IMR-90 (cell line): ENCODE results near the gene SLC10A3. TPM values are rescaled to one million over a fixed set of nuclear protein-coding genes. Genes with fewer than 3 reads are reported as not detected.

Experiments used
- ATAC-seq: fragments of 200-7000 bp; cut with Tn5 transposase; 2 replicates; pipeline ENCODE4 v1.9.1; 2020; ENCODE audit warnings: low read depth, mild to moderate bottlenecking, moderate library complexity
- BruUV-seq: library from RNA; stranded (reverse); fragments of 400-500 nt; replicated peaks from 2 replicates; lab custom pipeline; 2021; lab: Mats Ljungman, UMichigan
- CTCF ChIA-PET: fragments of 300-600 bp; formaldehyde crosslinking; extraction: SDS; loops from one replicate; lab custom pipeline; 2021; ENCODE audit warnings: antibody characterized with exemption; lab: Yijun Ruan, JAX
- POLR2A ChIA-PET: fragments of 300-600 bp; sonication (Branson Sonifier 250); formaldehyde crosslinking; loops from one replicate; lab custom pipeline; 2022; ENCODE audit warnings: antibody characterized with exemption; ENCODE audit not compliant: unreplicated experiment; lab: Charles Lee
- DNase-seq: peaks from one replicate; pipeline ENCODE4 v3.0.0; 2013
- H2AFZ ChIP-seq: replicated peaks from 2 replicates; pipeline ENCODE3; 2013; ENCODE audit warnings: low read length, mild to moderate bottlenecking; ENCODE audit not compliant: poor library complexity
- H2AK5ac ChIP-seq: 2 replicates; pipeline ENCODE4 v1.6.1; 2013; ENCODE audit warnings: low read depth, low read length, inconsistent platforms
- H2AK9ac ChIP-seq: replicated peaks from 2 replicates; pipeline ENCODE3; 2013; ENCODE audit warnings: mild to moderate bottlenecking, low read depth, low read length, moderate library complexity; ENCODE audit not compliant: poor library complexity
- H2BK120ac ChIP-seq: 2 replicates; pipeline ENCODE4 v1.6.1; 2013; ENCODE audit warnings: low read depth, low read length, inconsistent platforms
- H2BK15ac ChIP-seq: 3 replicates; pipeline ENCODE4 v1.6.1; 2013; ENCODE audit warnings: low read depth, low read length, inconsistent platforms
- H2BK20ac ChIP-seq: 2 replicates; pipeline ENCODE4 v1.6.1; 2013; ENCODE audit warnings: low read depth, mild to moderate bottlenecking, inconsistent platforms, low read length, moderate library complexity
- H2BK5ac ChIP-seq: 2 replicates; pipeline ENCODE4 v1.6.1; 2013; ENCODE audit warnings: mild to moderate bottlenecking, low read depth, low read length, inconsistent platforms; ENCODE audit not compliant: poor library complexity, severe bottlenecking
- H3K14ac ChIP-seq: replicated peaks from 2 replicates; pipeline ENCODE4 v1.6.1; 2013; ENCODE audit warnings: low read depth, low read length, inconsistent platforms
- H3K18ac ChIP-seq: 2 replicates; pipeline ENCODE4 v1.6.1; 2013; ENCODE audit warnings: low read depth, low read length, control low read depth
- H3K23ac ChIP-seq: 2 replicates; pipeline ENCODE4 v1.6.1; 2013; ENCODE audit warnings: low read depth, low read length, inconsistent platforms
- H3K27ac ChIP-seq: 2 replicates; pipeline ENCODE4 v1.5.1; 2013; ENCODE audit warnings: mild to moderate bottlenecking, control low read depth, low read length; ENCODE audit not compliant: insufficient read depth
- H3K27me3 ChIP-seq: 2 replicates; pipeline ENCODE4 v1.6.1; 2013; ENCODE audit warnings: low read length; ENCODE audit not compliant: control insufficient read depth, insufficient read depth
- H3K36me3 ChIP-seq: 2 replicates; pipeline ENCODE4 v1.6.1; 2013; ENCODE audit warnings: low read length, mixed read lengths; ENCODE audit not compliant: control insufficient read depth, insufficient read depth
- H3K4ac ChIP-seq: 2 replicates; pipeline ENCODE4 v1.6.1; 2013; ENCODE audit warnings: low read depth, low read length, inconsistent platforms
- H3K4me1 ChIP-seq: 2 replicates; pipeline ENCODE4 v1.6.1; 2013; ENCODE audit warnings: low read length, mixed read lengths; ENCODE audit not compliant: control insufficient read depth, insufficient read depth
- H3K4me2 ChIP-seq: 2 replicates; pipeline ENCODE4 v1.6.1; 2013; ENCODE audit warnings: low read depth, mild to moderate bottlenecking, control low read depth, low read length, moderate library complexity
- H3K4me3 ChIP-seq: 2 replicates; pipeline ENCODE4 v1.5.1; 2013; ENCODE audit warnings: low read depth, mild to moderate bottlenecking, control low read depth, low read length, moderate library complexity; ENCODE audit not compliant: insufficient read depth
- H3K56ac ChIP-seq: 2 replicates; pipeline ENCODE4 v1.6.1; 2013; ENCODE audit warnings: low read length, inconsistent platforms; ENCODE audit not compliant: insufficient read depth; ENCODE audit errors: extremely low read depth
- H3K79me1 ChIP-seq, 2 experiments: 2 replicates each; pipeline ENCODE4 v1.6.1; 2013; ENCODE audit warnings: low read length in 2 of 2, inconsistent platforms in 1 of 2, low read depth in 1 of 2
- H3K9ac ChIP-seq: 2 replicates; pipeline ENCODE4 v1.6.1; 2013; ENCODE audit warnings: low read depth, low read length, control low read depth
- H3K9me1 ChIP-seq: 2 replicates; pipeline ENCODE4 v1.6.1; 2013; ENCODE audit warnings: low read length, inconsistent platforms; ENCODE audit not compliant: insufficient read depth
- H3K9me3 ChIP-seq: 2 replicates; pipeline ENCODE4 v1.6.1; 2013; ENCODE audit warnings: low read length; ENCODE audit not compliant: control insufficient read depth, insufficient read depth
- H4K20me1 ChIP-seq: 2 replicates; pipeline ENCODE4 v1.6.1; 2013; ENCODE audit warnings: low read length, inconsistent platforms; ENCODE audit not compliant: insufficient read depth
- H4K5ac ChIP-seq: 2 replicates; pipeline ENCODE4 v1.6.1; 2013; ENCODE audit warnings: mild to moderate bottlenecking, low read depth, low read length, control low read depth
- H4K8ac ChIP-seq, 2 experiments: 2 replicates each; pipeline ENCODE4 v1.6.1; 2013; ENCODE audit warnings: low read depth in 2 of 2, low read length in 2 of 2, control low read depth in 1 of 2, inconsistent platforms in 1 of 2
- H4K91ac ChIP-seq: 2 replicates; pipeline ENCODE4 v1.6.1; 2013; ENCODE audit warnings: low read depth, low read length, inconsistent platforms; ENCODE audit not compliant: insufficient read depth
- CTCF ChIP-seq: conservative IDR thresholded peaks from 2 replicates; pipeline ENCODE4 v1.5.1; 2012; ENCODE audit warnings: mild to moderate bottlenecking, low read depth, low read length, improper control_type of control experiment
- ELK1 ChIP-seq: fragments of 150-350 bp; IDR thresholded peaks from 2 replicates; pipeline ENCODE4 v1.6.1; 2016; ENCODE audit warnings: low read depth, mild to moderate bottlenecking, low read length, moderate library complexity, borderline replicate concordance
- FOS ChIP-seq: fragments of 150-350 bp; IDR thresholded peaks from 2 replicates; pipeline ENCODE4 v1.6.1; 2016; ENCODE audit warnings: low read depth, low read length
- MAZ ChIP-seq: IDR thresholded peaks from 2 replicates; pipeline ENCODE4 v1.6.1; 2012; ENCODE audit warnings: low read depth, mild to moderate bottlenecking, low read length, improper control_type of control experiment, moderate library complexity, borderline replicate concordance
- MXI1 ChIP-seq: IDR thresholded peaks from 2 replicates; pipeline ENCODE4 v1.6.1; 2012; ENCODE audit warnings: low read depth, mild to moderate bottlenecking, low read length, moderate library complexity, borderline replicate concordance
- NFE2L2 ChIP-seq: fragments of 150-350 bp; IDR thresholded peaks from 2 replicates; pipeline ENCODE4 v1.6.1; 2016; ENCODE audit warnings: low read depth, mild to moderate bottlenecking, low read length
- RAD21 ChIP-seq: IDR thresholded peaks from 2 replicates; pipeline ENCODE4 v1.6.1; 2012; ENCODE audit warnings: low read length, improper control_type of control experiment
- RCOR1 ChIP-seq: IDR thresholded peaks from 2 replicates; pipeline ENCODE4 v1.6.1; 2012; ENCODE audit warnings: mild to moderate bottlenecking, low read length, improper control_type of control experiment; ENCODE audit not compliant: insufficient replicate concordance
- RFX5 ChIP-seq: IDR thresholded peaks from 2 replicates; pipeline ENCODE4 v1.8.0; 2012; ENCODE audit warnings: low read depth, mild to moderate bottlenecking, low read length, moderate library complexity
- SMC3 ChIP-seq: fragments of 150-350 bp; IDR thresholded peaks from 2 replicates; pipeline ENCODE4 v1.6.1; 2016; ENCODE audit warnings: low read depth, mild to moderate bottlenecking, antibody characterized with exemption, low read length, moderate library complexity
- USF2 ChIP-seq: fragments of 150-350 bp; IDR thresholded peaks from 2 replicates; pipeline ENCODE4 v1.6.1; 2017; ENCODE audit warnings: mild to moderate bottlenecking, antibody characterized with exemption, low read length, low read depth
- WGBS, 2 experiments: methylation state at CpG; one replicate each; pipeline versions ENCODE4 v1.1.5 to v1.1.7; 2013; ENCODE audit warnings: missing lambda C conversion rate in 2 of 2; ENCODE audit not compliant: insufficient read length in 1 of 2; ENCODE audit errors: extremely low coverage in 2 of 2; 5-methylcytosine and 5-hydroxymethylcytosine counted together
- dilution Hi-C: fragments of 300-500 bp; cut with HindIII; formaldehyde crosslinking; loops from one replicate; pipeline ENCODE4 v1.14.3; 2018; ENCODE audit warnings: low sequenced_read_pairs; ENCODE audit not compliant: unreplicated experiment
- in situ Hi-C: fragments of 300-500 bp; cut with MboI; formaldehyde crosslinking; loops from 3 replicates; pipeline ENCODE4 v1.14.3; 2019; ENCODE audit warnings: low sequenced_read_pairs, inconsistent platforms, mixed read lengths
- intact Hi-C: fragments of 100-400 bp; cut with micrococcal nuclease; formaldehyde crosslinking; loops from 2 replicates; pipeline ENCODE4 v1.10.0; 2022
- polyA plus RNA-seq, 3 experiments: library from polyadenylated mRNA; depleted of rRNA; stranded (reverse); fragments of >200 nt; gene quantifications; 2 replicates each; pipeline ENCODE4 v1.2.3, GENCODE V29; 2012; ENCODE audit warnings: low replicate concordance in 1 of 3
- total RNA-seq: library from RNA; depleted of rRNA; stranded (reverse); fragments of >200 nt; gene quantifications from 2 replicates; pipeline ENCODE4 v1.2.3, GENCODE V29; 2012

SLC10A3 gene
- total and polyA plus RNA-seq, 2 of the 4 experiments (the other 2 are of a cell fraction) = 15.2 to 24.6 TPM

- peaks cover 0 to 5% of the 10 kb centered on the region in 2 experiments; a peak in 1 of 4 replicates for H3K79me1 ChIP-seq
- H3K9me3 ChIP-seq = no peaks in the 10 kb centered on the region; the same call in 1 of the 2 replicates
- H2BK5ac ChIP-seq = no peak overlapping the region
- no peaks in the 10 kb centered on the region for H3K9me1 ChIP-seq
- no peak overlapping the region for H2BK20ac ChIP-seq
- no peak overlapping the region for H3K23ac ChIP-seq
- H3K56ac ChIP-seq = no peak overlapping the region
- no peak overlapping the region for H2AFZ ChIP-seq
- H2BK120ac ChIP-seq = no peak overlapping the region
- no peaks in the 10 kb centered on the region for H4K20me1 ChIP-seq
- no peaks in the 10 kb centered on the region for H3K4me1 ChIP-seq
- H3K4me3 ChIP-seq = no peak overlapping the region
- no peak overlapping the region for H4K91ac ChIP-seq
- ChIA-PET POLR2A (no interaction called here), CTCF (interaction anchor here (1.1 kb wide), 1 partner anchor 15 kb away, joined by 5 read pairs; no protein-coding TSS in a partner anchor)
- H3K4ac ChIP-seq = no peak overlapping the region
- no peaks in the 10 kb centered on the region for H3K27me3 ChIP-seq
- intact Hi-C loops (no loop called here), in situ Hi-C loops (no loop called here), dilution Hi-C loops (no loop called here)
- ATAC-seq (no peak), DNase-seq (no peak)
- no peak overlapping the region for H4K8ac ChIP-seq
- no peak overlapping the region for H3K27ac ChIP-seq
- H3K18ac ChIP-seq = no peak overlapping the region
- peaks cover 34% of the 10 kb centered on the region for H3K36me3 ChIP-seq
- TF ChIP-seq RCOR1 (no peak), NFE2L2 (no peak), MAZ (no peak), USF2 (no peak), MXI1 (no peak), RAD21 (no peak), ELK1 (no peak), CTCF (no peak), FOS (no peak), SMC3 (no peak), RFX5 (no peak)
- WGBS, 2 experiments = 97% methylated on average over 4 of the region's 9 CpGs; no CpG with 5 or more reads in 1 of the 2 experiments
- H3K9ac ChIP-seq = no peak overlapping the region
- H2BK15ac ChIP-seq = no peak overlapping the region
- H3K14ac ChIP-seq = no peak overlapping the region
- H2AK9ac ChIP-seq = no peak overlapping the region
- no peak overlapping the region for H3K4me2 ChIP-seq
- no peak overlapping the region for H2AK5ac ChIP-seq
- BruUV-seq = no TSS peak
- H4K5ac ChIP-seq = no peak overlapping the region
Measured at GRCh38 chrX:154452823-154453222, 37.6 kb downstream of the SLC10A3 start.
